GM18873 (cell line): ENCODE data around the gene GSS.

Experiments
- ATAC-seq: cut with Tn5 transposase; IDR thresholded peaks from one replicate; pipeline ENCODE4 v1.9.1; 2021; ENCODE audit warnings: mild to moderate bottlenecking, moderate library complexity, moderate number of reproducible peaks; ENCODE audit not compliant: unreplicated experiment, low FRiP score

The GSS gene

DNA sequence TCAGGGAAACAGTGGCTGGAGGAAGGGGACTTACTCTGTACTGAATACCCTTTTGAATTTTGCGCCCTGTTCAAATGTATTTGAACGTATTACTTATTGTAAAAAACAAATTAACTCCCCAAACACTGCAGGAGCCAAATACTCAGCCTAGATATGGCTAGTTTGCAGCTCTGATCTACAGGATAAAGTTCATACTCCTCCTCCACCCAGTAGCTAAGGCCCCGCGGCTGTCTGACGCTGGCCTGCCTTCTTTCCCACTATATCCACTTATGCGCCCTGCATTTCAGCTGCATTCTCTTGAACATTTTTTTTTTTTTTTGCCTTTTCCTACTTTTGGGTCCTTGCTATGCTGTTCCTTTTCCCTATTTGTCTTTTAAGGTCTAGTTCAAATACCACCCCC lies 6.5 kb downstream of the GSS start:
- no peak for ATAC-seq

DNA sequence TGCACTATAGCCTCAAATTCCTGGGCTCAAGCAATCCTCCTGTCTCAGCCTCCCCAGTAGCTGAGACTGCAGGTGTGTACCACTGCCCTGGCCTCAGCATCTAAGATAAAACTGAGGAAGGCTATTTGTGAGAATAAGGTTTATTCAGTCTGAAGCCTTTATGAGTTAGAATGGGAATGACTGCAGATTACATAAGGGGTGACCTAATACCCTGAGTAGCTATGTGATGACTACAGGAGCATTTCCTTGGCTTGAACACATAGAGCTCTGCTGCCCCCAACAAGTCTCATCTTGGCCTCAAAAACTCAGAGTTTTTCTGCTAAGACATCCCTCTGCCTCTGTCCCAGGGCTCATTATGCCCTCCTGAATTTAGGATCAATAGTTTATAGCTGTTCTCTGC lies 7.6 kb downstream of the GSS start:
- no peak for ATAC-seq

GRCh38 chr20:34947336-34947735 lies 8.3 kb downstream of the GSS start:
- no peak for ATAC-seq

DNA sequence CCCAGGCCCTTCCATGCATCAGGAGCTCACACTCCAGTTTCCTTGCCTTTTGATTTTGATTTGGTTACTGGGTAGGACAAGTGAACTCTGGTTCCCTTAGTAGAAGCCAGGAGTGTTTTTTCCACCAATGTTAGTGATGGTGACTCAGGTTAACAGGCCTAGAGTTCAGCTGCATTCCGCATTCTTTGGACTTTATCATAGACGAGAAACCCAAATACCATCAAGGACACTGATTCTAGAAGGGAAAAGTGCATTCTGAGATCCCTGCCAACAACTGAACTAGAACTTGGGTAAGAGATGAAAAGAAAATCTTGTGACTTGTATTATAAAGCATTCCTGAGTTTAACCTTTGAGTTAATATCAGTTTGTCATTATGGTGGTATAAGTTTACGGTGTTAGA lies 8.9 kb downstream of the GSS start:
- ATAC-seq, result no peak

- no peak for ATAC-seq
Measured at GRCh38 chr20:34945315-34946077, 10.1 kb downstream of the GSS start.

GRCh38 chr20:34943808-34944567 lies 11.6 kb downstream of the GSS start:
- ATAC-seq, result no peak

DNA sequence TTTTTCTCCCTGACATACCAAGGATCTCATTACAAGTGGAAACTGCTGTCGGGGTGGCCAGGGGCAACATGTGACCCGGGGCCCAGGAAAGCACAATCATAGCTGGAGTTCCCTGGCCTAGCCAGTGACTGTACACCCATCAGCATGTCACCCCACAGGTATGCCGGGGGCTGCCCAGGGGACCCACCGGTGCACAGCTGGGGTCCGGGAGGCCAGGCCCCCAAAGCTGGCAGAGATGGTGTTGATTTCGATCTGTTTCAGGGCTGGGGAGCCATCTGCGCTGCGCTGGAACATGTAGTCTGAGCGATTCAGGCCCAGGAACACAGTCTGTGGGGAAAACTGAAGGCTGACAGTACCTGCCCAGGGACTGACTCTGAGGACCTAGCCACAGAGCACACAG lies 13.3 kb downstream of the GSS start:
- ATAC-seq, result no peak

- no peak for ATAC-seq
Measured at GRCh38 chr20:34941226-34941625, 14.4 kb downstream of the GSS start.

DNA sequence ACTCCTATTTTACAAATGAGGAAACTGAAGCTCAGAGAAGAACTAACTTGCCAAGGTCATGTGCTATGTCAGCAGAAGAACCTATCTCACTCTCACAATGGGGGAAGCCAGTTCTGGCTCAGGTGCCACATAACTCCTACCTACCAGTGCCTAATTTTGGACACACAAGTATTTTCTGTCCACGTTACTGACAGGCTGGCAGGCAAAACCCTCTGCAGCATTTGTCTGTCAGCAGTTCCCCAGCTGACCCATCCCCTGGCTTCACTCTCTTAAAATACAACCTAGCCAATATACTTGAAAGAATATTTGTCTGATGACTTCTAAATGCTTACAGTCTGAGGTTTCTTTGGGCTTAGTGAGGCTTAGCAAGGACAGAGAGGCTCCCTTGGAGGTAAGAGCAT lies 15.5 kb downstream of the GSS start:
- no peak for ATAC-seq

DNA sequence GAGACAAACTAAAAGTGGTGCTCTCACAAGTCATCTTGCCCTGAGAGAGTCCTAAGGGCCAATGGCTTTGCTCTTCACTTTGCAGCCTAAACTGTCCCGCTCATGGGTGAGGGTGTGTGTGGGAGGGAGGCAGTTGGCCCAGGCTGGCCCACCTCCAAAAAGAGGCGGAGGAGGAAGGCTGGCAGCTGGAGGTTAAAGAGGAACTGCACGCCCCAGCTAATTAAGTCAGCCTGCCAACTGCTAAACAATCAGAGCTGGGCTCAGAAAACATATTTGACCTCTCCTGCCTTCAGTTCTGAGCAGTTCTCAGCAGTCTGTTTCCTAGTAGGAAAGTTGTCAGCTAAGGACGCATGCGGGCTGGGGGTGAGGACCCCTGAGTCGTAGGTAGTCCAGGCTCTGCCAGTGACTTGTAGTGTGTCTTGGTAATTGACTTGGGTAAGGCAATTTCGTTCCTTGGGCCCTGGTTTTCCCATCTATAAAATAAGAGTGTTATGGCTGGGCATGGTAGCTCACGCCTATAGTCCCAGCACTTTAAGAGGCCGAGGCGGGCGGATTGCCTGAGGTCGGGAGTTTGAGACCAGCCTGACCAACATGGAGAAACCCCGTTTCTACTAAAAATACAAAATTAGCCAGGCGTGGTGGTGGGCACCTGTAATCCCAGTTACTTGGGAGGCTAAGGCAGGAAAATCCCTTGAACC lies 17.0 kb downstream of the GSS start:
- no peak for ATAC-seq

- no peak for ATAC-seq
Measured at GRCh38 chr20:34931771-34932170, 23.8 kb downstream of the GSS start.

- no peak for ATAC-seq
Measured at GRCh38 chr20:34928411-34928810, 27.2 kb downstream of the GSS start.

DNA sequence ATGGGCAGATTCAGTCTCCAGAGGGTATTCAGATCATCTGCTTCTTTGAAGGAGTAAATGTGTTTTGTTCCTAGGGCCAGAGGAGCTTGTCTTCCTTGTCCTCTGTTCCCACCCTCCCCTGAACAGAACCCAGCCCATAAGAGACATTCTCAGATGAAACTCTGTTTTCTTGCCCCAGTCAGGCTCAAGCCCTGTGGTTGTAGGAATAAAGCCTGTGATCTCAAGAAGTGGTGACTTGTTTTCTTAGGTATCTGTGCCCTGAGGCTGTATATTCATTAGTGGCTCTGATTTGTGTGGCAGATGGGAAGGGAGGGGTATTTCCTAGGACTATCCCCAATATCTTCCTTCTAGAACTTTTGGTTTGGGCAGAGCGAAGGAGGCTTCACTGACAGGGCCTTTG lies 27.9 kb downstream of the GSS start:
- ATAC-seq, result no peak

- no peak for ATAC-seq
Measured at GRCh38 chr20:34926581-34926980, 29.0 kb downstream of the GSS start.

DNA sequence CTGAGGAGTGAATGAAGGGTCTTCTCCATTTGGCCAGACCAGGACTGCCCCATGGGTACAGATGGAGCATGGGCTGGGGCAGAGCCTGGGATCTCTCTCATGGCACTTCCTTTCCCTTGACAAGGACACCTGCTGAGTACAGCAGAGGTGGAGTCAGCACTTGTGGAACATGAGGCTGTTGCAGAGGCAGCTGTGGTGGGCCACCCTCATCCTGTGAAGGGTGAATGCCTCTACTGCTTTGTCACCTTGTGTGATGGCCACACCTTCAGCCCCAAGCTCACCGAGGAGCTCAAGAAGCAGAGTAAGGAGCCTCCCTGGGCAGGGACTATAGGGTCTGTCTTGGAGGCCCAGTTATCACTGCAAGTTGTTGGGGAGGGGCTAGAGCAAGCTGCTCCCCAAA lies 29.6 kb downstream of the GSS start:
- no peak for ATAC-seq

DNA sequence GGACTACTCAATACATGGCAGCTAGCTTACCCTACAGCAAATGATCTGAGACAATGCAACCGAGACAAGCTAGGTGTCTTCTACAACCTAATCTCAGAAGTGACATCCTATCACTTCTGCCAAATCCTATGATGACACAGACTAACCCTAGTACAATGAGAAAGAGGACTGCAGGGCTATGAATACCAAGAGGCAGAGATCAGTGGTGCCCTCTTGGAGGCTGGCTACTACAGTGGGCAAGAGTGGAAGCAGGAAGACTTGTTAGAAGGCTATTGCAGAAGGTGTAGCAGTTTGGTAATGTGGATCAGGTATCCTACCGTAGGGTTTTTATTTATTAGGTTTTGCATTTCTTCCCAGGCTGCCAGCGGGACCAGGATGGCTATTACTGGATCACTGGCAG lies 30.3 kb downstream of the GSS start:
- no peak for ATAC-seq

GRCh38 chr20:34923414-34923813 lies 32.2 kb downstream of the GSS start:
- no peak for ATAC-seq

DNA sequence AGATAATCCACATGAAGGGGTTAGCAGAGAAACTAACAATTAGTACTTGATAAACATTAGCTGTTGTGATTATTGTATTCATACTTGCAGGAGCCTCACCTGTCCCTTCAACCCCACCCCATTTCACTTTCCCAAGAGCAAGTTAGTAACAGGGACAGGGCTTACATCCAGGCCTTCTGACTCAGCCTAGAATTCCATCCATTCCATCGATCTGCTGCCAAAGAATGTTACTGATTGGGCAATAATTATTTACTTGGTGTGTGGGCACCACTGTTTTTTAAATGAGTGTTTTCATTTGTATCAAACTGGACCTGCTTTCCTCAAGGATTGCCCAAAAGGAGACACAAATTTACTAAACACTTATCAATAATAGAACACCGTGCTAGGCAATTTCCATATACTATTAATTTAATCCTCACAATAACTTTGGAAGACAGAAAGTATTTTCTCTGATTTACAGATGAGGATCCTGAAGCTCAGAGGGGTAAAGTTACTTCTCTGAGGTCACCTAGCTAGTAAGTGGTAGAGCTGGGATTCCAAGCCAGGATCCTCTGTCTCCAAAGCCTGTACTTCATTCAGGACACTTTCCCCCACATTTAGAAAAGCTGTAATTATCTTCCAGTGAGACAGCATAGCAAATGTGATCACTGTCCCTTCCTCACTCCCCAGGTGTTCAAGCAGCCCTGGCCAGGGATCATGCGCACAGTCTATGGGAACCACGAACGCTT lies 32.8 kb downstream of the GSS start:
- ATAC-seq, result no peak

DNA sequence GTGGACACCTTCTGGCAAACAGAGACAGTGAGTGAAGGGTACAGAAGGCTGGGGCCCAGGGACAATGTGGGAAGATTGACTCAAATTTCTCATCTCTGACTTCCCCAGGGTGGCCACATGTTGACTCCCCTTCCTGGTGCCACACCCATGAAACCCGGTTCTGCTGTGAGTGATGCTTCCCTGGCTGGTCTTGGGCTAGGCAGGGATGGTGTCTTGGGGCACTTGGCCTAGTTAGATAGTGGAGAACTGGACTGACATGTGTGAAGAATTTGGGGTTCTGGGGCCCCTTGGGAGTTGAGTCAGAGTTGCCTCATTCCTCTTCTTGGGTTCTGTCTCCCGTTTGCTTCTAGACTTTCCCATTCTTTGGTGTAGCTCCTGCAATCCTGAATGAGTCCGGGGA lies 34.2 kb downstream of the GSS start:
- ATAC-seq, result no peak

- ATAC-seq, result no peak
Measured at GRCh38 chr20:34920055-34920454, 35.6 kb downstream of the GSS start.
